GM19043 (cell line): ENCODE results near the gene PLPPR1.

Experiments used
- ATAC-seq: cut with Tn5 transposase; IDR thresholded peaks from one replicate; pipeline ENCODE4 v1.9.1; 2021; ENCODE audit warnings: low read depth; ENCODE audit not compliant: unreplicated experiment

The PLPPR1 gene

GRCh38 chr9:101197026-101197425 is 168.5 kb downstream of the PLPPR1 start:
- no peak for ATAC-seq

GRCh38 chr9:101200852-101201251 is 172.3 kb downstream of the PLPPR1 start:
- ATAC-seq = no peak

GRCh38 chr9:101201630-101202029 is 173.1 kb downstream of the PLPPR1 start:
- ATAC-seq = no peak

- ATAC-seq = no peak
Observed at GRCh38 chr9:101209670-101210069, 181.1 kb downstream of the PLPPR1 start.

GRCh38 chr9:101212661-101213060 is 184.1 kb downstream of the PLPPR1 start:
- no peak for ATAC-seq

GRCh38 chr9:101219030-101219429 is 190.5 kb downstream of the PLPPR1 start:
- ATAC-seq = no peak

GRCh38 chr9:101220341-101220740 is 191.8 kb downstream of the PLPPR1 start:
- no peak for ATAC-seq

- ATAC-seq = no peak
Observed at GRCh38 chr9:101225271-101225670, 196.7 kb downstream of the PLPPR1 start.

GRCh38 chr9:101226161-101226560 is 197.6 kb downstream of the PLPPR1 start:
- no peak for ATAC-seq

GRCh38 chr9:101226803-101227202 is 198.3 kb downstream of the PLPPR1 start:
- ATAC-seq = no peak

- no peak for ATAC-seq
Observed at GRCh38 chr9:101229606-101230005, 201.1 kb downstream of the PLPPR1 start.

- ATAC-seq = no peak
Observed at GRCh38 chr9:101232405-101232977, 204.0 kb downstream of the PLPPR1 start.

- no peak for ATAC-seq
Observed at GRCh38 chr9:101235105-101235866, 206.8 kb downstream of the PLPPR1 start.

- ATAC-seq = no peak
Observed at GRCh38 chr9:101242651-101243050, 214.1 kb downstream of the PLPPR1 start.

GRCh38 chr9:101246691-101247090 is 218.2 kb downstream of the PLPPR1 start:
- no peak for ATAC-seq

- ATAC-seq = no peak
Observed at GRCh38 chr9:101247297-101247696, 218.8 kb downstream of the PLPPR1 start.

GRCh38 chr9:101254733-101255433 is 226.4 kb downstream of the PLPPR1 start:
- ATAC-seq = no peak

GRCh38 chr9:101264727-101265126 is 236.2 kb downstream of the PLPPR1 start:
- no peak for ATAC-seq

- no peak for ATAC-seq
Observed at GRCh38 chr9:101265261-101265660, 236.7 kb downstream of the PLPPR1 start.

GRCh38 chr9:101268426-101268825 is 239.9 kb downstream of the PLPPR1 start:
- no peak for ATAC-seq

- no peak for ATAC-seq
Observed at GRCh38 chr9:101269591-101270283, 241.2 kb downstream of the PLPPR1 start.
